GM21619 (cell line): Measurements from ENCODE around the gene KCTD11.
"Not testable (repeated sequence)": the region's sequence is repeated elsewhere in the genome, so short reads cannot be mapped to it uniquely, and the experiment has no call there.

ENCODE experiments used
- ATAC-seq: cut with Tn5 transposase; IDR thresholded peaks from one replicate; pipeline ENCODE4 v1.9.1; 2021; ENCODE audit not compliant: unreplicated experiment

KCTD11 gene

GRCh38 chr17:7322520-7323194, 29.3 kb upstream of the KCTD11 start:
- ATAC-seq: no peak

DNA sequence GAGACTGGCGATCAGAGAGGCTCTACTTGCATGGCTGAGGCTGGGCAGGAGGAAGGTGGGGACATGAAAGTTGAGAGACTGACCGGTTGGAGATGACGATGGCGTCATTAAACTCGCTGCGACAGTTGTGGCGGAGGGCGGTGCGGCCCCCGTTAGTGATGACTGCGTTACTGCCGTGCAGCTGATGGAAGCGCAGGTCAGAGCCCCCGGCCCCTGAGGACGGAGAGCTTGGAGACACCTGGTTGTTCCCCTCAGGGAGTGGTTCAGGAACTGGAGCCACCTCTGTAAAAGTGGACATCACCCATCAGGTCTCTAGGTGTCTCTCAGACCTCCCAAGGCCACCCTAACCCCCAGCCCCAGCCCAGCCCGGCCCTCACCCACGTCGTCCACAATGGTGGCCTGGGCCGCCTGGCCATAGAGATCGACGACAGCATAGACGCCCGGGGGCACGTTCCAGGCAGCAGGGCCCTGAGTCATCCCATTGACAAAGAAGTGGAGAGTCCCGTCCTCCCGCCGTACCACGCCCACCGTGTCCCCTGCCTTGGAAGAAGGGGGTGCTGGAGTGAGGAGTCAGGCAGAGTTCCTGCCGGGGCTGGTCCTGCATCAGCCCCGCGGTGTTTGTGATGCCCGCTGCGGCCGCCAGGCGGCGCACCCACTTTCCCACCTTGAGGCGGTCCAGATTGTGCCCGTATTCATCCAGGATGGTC, 28.1 kb upstream of the KCTD11 start:
- ATAC-seq: no peak

- ATAC-seq: no peak
Observed at GRCh38 chr17:7324438-7324779, 27.6 kb upstream of the KCTD11 start.

- ATAC-seq: no peak
Observed at GRCh38 chr17:7325031-7325528, 26.9 kb upstream of the KCTD11 start.

GRCh38 chr17:7326186-7326585, 25.8 kb upstream of the KCTD11 start:
- ATAC-seq: no peak

- ATAC-seq: no peak
Observed at GRCh38 chr17:7327056-7327455, 24.9 kb upstream of the KCTD11 start.

GRCh38 chr17:7327501-7327900, 24.5 kb upstream of the KCTD11 start:
- no peak for ATAC-seq

DNA sequence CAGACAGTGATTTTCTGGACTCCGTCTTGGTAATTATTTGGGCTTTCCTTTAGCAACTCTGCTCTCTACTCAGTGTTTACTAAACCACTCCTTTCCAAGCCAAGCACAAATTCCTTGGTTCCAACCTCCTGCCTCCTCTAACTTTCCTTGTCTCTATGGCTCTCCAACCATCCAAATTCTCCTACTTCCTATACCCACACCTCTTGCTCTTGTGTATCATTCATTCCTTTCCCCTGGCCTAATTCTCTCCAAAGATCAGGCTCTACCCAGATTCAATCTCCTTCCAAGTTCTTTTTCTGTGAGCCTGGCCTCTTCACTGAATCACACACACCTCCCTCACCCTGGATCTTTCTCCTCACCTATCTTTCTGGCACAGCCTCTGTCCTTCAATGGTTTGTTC, 24.0 kb upstream of the KCTD11 start:
- no peak for ATAC-seq

GRCh38 chr17:7328840-7329373, 23.1 kb upstream of the KCTD11 start, which contains the start of gene NEURL4:
Gene NEURL4, minus strand, starts transcription at chr17:7329335. Its CDS starts 23 bp downstream, at chr17:7329312.
- ATAC-seq: peak; percentile 17

- peak; percentile 41 for ATAC-seq
Observed at GRCh38 chr17:7329374-7329996, 22.5 kb upstream of the KCTD11 start.

- ATAC-seq: peak; percentile 38
Observed at GRCh38 chr17:7329997-7330637, 21.8 kb upstream of the KCTD11 start.

DNA sequence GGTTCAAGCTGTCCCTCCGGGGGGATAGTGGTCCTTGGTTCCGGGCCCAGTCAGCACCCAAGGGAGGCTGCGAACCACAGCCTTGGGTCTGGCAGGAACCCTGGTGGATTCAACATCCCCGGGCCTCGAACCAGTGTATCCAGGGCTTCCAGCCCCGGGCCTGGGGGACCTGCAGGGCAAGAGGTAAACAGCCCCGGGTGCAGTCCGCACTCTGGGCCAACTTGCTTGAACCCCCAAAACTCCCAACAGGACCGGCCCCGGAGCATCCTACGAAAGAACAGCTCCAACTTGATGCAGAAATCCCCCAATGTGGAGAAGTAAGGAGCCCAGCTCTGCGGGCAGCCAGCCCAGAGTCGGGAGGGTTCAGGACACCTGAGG, 21.3 kb upstream of the KCTD11 start:
- ATAC-seq: no peak

- ATAC-seq: no peak
Observed at GRCh38 chr17:7332111-7332510, 19.9 kb upstream of the KCTD11 start.

- not testable (repeated sequence) for ATAC-seq
Observed at GRCh38 chr17:7332600-7333069, 19.3 kb upstream of the KCTD11 start.

DNA sequence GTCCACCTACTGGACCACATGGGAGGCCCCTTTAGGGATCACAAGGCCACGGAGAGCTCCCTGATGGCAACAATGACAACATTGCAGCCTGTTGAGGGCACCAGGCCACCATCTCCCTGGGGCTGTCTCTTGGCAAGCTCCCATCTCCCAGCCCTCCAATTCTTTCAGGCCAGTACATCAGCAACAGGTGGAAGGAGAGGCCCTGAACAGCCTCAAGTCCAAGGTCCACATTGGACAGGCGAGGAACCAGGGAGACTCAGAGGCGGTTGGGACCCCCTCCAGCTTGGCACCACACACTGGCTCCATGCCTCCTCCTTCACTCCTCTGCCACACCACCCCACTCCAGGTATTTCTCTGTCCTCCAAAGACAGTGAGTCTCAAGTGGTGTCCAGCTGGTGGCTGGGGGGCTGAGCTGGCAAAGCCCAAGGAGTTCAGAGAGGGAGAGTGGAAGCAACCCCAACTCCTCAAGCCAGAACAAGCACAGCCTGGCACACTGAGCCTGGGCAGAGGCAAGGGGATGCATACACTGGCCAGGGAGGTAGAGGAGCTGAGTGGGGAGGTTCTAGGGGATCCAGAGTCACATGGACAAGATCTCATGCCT, 16.9 kb upstream of the KCTD11 start:
- ATAC-seq: no peak

GRCh38 chr17:7335765-7336164, 16.2 kb upstream of the KCTD11 start:
- not testable (repeated sequence) for ATAC-seq

DNA sequence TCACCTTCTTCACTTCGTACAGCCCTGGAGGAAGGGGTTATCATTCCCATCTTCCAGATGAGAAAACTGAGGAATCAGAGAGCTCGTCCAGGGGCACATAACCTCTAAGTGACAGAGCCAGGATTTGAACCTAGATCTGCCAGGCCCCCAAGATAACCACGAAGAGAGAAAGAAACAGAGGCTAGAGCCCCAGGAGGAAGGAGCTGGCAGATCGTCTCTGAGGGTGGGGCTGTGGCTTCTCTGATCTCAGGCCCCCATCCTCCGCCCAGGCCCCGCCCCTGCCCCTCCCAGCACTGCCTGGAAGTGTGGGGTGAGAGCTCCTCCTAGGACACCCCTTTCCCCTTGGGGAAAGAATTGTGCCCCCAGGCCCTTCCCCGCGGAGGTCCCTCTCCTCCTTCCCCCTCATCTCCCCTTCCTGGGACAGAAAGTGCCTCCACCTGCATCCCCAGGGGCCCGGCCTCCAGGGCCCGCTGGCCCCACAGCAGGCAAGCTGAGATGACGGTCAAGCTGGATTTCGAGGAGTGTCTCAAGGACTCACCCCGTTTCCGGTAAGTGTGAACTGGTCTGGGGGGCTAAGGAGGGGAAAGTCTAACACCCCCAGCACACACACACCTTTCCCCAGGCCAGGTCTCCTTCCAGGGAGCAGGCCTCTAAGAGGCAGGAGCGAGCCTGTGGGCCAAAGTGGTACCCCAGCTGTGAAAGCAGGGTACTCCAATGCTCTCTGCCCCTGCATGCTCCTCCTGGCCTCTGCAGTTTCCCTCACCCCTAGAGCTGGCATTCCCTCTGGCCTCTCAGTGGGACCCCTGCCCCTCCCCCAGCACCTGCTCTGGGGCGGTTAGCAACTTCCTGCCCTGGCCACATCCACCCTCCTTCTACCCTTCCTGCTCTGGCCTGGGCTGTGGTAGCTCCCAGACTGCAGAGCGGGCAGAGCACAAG, 15.5 kb upstream of the KCTD11 start, which contains the start of gene ACAP1:
Gene ACAP1, plus strand, starts transcription at position 290 of the 936 bp plus-strand sequence. Its CDS starts 206 bp downstream, at position 496.
- peak; percentile 64 for ATAC-seq

- not testable (repeated sequence) for ATAC-seq
Observed at GRCh38 chr17:7337600-7337999, 14.4 kb upstream of the KCTD11 start.

DNA sequence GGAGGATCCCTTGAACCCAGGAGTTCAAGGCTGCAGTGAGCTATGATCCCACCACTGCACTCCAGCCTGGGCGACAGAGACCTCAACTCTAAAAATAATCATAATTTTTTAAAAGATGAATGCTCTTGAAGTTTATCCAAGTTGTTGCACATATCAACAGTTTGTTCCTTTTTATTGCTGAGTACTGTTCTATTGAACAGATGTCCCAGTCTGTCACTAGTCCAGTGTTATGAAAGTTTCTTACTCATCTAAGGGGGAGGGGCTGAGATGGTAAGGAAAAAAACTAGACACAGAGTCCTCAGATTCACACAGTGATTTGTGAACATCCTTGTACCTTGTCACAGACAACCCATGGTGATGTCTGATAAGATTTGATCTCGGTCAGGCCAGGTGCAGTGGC, 11.8 kb upstream of the KCTD11 start:
- no peak for ATAC-seq
